Esophagus squamous epithelium (tissue), 4 donors: ENCODE data around the gene SOD2.

ENCODE experiments used
- POLR2A ChIP-seq, 4 donors: fragments of 450-650 bp; IDR thresholded peaks; one replicate each; pipeline ENCODE4 v1.6.1; 2017; ENCODE audit warnings: antibody characterized with exemption in 4 of 4, mild to moderate bottlenecking in 4 of 4, moderate library complexity in 3 of 4
- TF ChIP-seq, protein P1 (sequence below), 6 experiments: fragments of 450-650 bp in 4 of 6; fragments of 200-600 bp in 2 of 6; sonication (generic) in 2 of 6; IDR thresholded peaks; one replicate each; pipeline ENCODE4 v1.5.1; 2016 to 2019; ENCODE audit warnings: antibody characterized with exemption in 6 of 6, mild to moderate bottlenecking in 4 of 6, moderate library complexity in 4 of 6

DNA sequence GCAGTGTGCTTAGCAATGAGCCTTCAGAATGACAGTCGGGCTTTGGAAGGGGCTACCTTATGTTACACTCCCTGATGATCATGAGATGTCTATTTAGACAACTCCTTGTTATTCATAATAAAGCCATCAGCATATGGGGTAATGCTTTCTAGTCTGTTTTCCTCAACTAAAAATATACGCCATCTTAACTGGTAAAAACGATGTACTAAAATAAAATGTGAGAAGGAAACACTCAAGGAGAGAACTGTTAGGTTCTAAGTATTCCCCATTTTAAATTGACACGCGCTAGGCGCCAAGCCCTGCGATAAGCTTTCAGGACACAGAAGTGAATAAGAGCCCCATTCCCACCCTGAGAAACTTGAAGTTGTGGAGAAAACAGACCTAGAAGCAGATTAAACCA lies 43.6 kb downstream of the SOD2 start:
- TF ChIP-seq, protein P1, sequence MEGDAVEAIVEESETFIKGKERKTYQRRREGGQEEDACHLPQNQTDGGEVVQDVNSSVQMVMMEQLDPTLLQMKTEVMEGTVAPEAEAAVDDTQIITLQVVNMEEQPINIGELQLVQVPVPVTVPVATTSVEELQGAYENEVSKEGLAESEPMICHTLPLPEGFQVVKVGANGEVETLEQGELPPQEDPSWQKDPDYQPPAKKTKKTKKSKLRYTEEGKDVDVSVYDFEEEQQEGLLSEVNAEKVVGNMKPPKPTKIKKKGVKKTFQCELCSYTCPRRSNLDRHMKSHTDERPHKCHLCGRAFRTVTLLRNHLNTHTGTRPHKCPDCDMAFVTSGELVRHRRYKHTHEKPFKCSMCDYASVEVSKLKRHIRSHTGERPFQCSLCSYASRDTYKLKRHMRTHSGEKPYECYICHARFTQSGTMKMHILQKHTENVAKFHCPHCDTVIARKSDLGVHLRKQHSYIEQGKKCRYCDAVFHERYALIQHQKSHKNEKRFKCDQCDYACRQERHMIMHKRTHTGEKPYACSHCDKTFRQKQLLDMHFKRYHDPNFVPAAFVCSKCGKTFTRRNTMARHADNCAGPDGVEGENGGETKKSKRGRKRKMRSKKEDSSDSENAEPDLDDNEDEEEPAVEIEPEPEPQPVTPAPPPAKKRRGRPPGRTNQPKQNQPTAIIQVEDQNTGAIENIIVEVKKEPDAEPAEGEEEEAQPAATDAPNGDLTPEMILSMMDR (IDR thresholded peaks at IDR 0.05), result no peak
- TF ChIP-seq POLR2A (IDR thresholded peaks at IDR 0.05), result no peak
